ENCODE data around the gene INTS4. TPM values are rescaled to one million over a fixed set of nuclear protein-coding genes. Genes with fewer than 3 reads are reported as not detected.

Gene INTS4
- total RNA-seq, 1 experiment from 2014 or later = 25.2 TPM

GRCh38 chr11:78039919-78040671, 45.6 kb upstream of the INTS4 start:
- peak overlapping the region; percentile 68 for H3K4me3 Mint-ChIP-seq (ENCODE audit: unreplicated experiment)
- BruUV-seq (replicated peaks) = TSS peak; percentile 71
- peaks cover 18% of the 10 kb centered on the region for H3K4me1 Mint-ChIP-seq (ENCODE audit: insufficient read depth, unreplicated experiment)
- H3K27ac Mint-ChIP-seq (ENCODE audit: low read depth, unreplicated experiment) = peak overlapping the region; percentile 99
- TF ChIP-seq CTCF (IDR thresholded peaks at IDR 0.05; ENCODE audit: unreplicated experiment) = no peak
- H3K36me3 Mint-ChIP-seq (ENCODE audit: insufficient read depth, unreplicated experiment) = no peaks in the 10 kb centered on the region
- POLR2A ChIA-PET = interaction anchor here (0.7 to 2.0 kb wide), 8 partner anchors 8 to 403 kb away, joined by 3 to 8 read pairs (median 4); partner anchors contain the start of genes INTS4 and NDUFC2
- peak; percentile 92 for DNase-seq (ENCODE audit: unreplicated experiment)
- H3K27me3 Mint-ChIP-seq (ENCODE audit: insufficient read depth, unreplicated experiment) = no peaks in the 10 kb centered on the region
- intact Hi-C loops (cut with micrococcal nuclease) = no loop called here
- CTCF ChIA-PET = interaction anchor here (0.7 to 1.8 kb wide), 4 partner anchors 8 to 45 kb away, joined by 3 to 4 read pairs (median 4); partner anchors contain the start of gene INTS4
- no peaks in the 10 kb centered on the region for H3K9me3 Mint-ChIP-seq (ENCODE audit: unreplicated experiment)

- TF ChIP-seq CTCF (IDR thresholded peaks at IDR 0.05; ENCODE audit: unreplicated experiment) = no peak
- POLR2A ChIA-PET = interaction anchor here (0.9 to 2.0 kb wide), 4 partner anchors 19 to 402 kb away, joined by 3 to 8 read pairs (median 4); partner anchors contain the start of genes INTS4 and NDUFC2
- H3K27me3 Mint-ChIP-seq (ENCODE audit: insufficient read depth, unreplicated experiment) = no peaks in the 10 kb centered on the region
- CTCF ChIA-PET = interaction anchor here (0.7 to 1.8 kb wide), 5 partner anchors 8 to 884 kb away, joined by 3 to 4 read pairs (median 3); partner anchors contain the start of gene INTS4
- intact Hi-C loops (cut with micrococcal nuclease) = no loop called here
- H3K27ac Mint-ChIP-seq (ENCODE audit: low read depth, unreplicated experiment) = peak overlapping the region; percentile 99
- H3K4me1 Mint-ChIP-seq (ENCODE audit: insufficient read depth, unreplicated experiment) = peaks cover 21% of the 10 kb centered on the region
- peak; percentile 38 for DNase-seq (ENCODE audit: unreplicated experiment)
- no peaks in the 10 kb centered on the region for H3K9me3 Mint-ChIP-seq (ENCODE audit: unreplicated experiment)
- no peaks in the 10 kb centered on the region for H3K36me3 Mint-ChIP-seq (ENCODE audit: insufficient read depth, unreplicated experiment)
- no TSS peak for BruUV-seq (replicated peaks)
- H3K4me3 Mint-ChIP-seq (ENCODE audit: unreplicated experiment) = no peak overlapping the region
Observed at GRCh38 chr11:78039391-78039918, 45.0 kb upstream of the INTS4 start.

GRCh38 chr11:78038697-78039313, 44.3 kb upstream of the INTS4 start:
- intact Hi-C loops (cut with micrococcal nuclease) = no loop called here
- no peaks in the 10 kb centered on the region for H3K27me3 Mint-ChIP-seq (ENCODE audit: insufficient read depth, unreplicated experiment)
- H3K27ac Mint-ChIP-seq (ENCODE audit: low read depth, unreplicated experiment) = no peak overlapping the region
- no peaks in the 10 kb centered on the region for H3K36me3 Mint-ChIP-seq (ENCODE audit: insufficient read depth, unreplicated experiment)
- CTCF ChIA-PET = interaction anchor here (0.7 to 0.9 kb wide), 2 partner anchors 156 to 883 kb away, joined by 3 read pairs; no protein-coding TSS in a partner anchor
- no peak overlapping the region for H3K4me3 Mint-ChIP-seq (ENCODE audit: unreplicated experiment)
- BruUV-seq (replicated peaks) = no TSS peak
- no peak for TF ChIP-seq CTCF (IDR thresholded peaks at IDR 0.05; ENCODE audit: unreplicated experiment)
- peak; percentile 82 for DNase-seq (ENCODE audit: unreplicated experiment)
- peaks cover 25% of the 10 kb centered on the region for H3K4me1 Mint-ChIP-seq (ENCODE audit: insufficient read depth, unreplicated experiment)
- POLR2A ChIA-PET = interaction anchor here (2.0 kb wide), 1 partner anchor 44 kb away, joined by 8 read pairs; the partner anchor contains the start of gene INTS4
- H3K9me3 Mint-ChIP-seq (ENCODE audit: unreplicated experiment) = no peaks in the 10 kb centered on the region

Measured in MCF 10A (cell line).